ENCODE results near the gene PODXL2.

PODXL2 gene

GRCh38 chr3:127628788-127629466 lies at the start of gene PODXL2:
Gene PODXL2, plus strand, starts transcription at chr3:127629185. Its CDS starts 35 bp downstream, at chr3:127629220.
- no peak for DNase-seq (ENCODE audit: low read depth, low spot score)

GRCh38 chr3:127580327-127581060 lies 48.5 kb upstream of the PODXL2 start:
- DNase-seq (ENCODE audit: low read depth, low spot score) = no peak

- DNase-seq (ENCODE audit: low read depth, low spot score) = no peak
These were observed 44.3 kb upstream of the PODXL2 start for GRCh38 chr3:127584734-127585133.

- no peak for DNase-seq (ENCODE audit: low read depth, low spot score)
These were observed 43.7 kb upstream of the PODXL2 start for GRCh38 chr3:127585163-127585812.

- no peak for DNase-seq (ENCODE audit: low read depth, low spot score)
These were observed 43.1 kb upstream of the PODXL2 start for GRCh38 chr3:127585813-127586413.

- DNase-seq (ENCODE audit: low read depth, low spot score) = no peak
These were observed 41.1 kb upstream of the PODXL2 start for GRCh38 chr3:127587876-127588275.

GRCh38 chr3:127588806-127589577 lies 40.0 kb upstream of the PODXL2 start:
- DNase-seq (ENCODE audit: low read depth, low spot score) = no peak

- no peak for DNase-seq (ENCODE audit: low read depth, low spot score)
These were observed 39.2 kb upstream of the PODXL2 start for GRCh38 chr3:127589600-127590281.

GRCh38 chr3:127590282-127590592 lies 38.7 kb upstream of the PODXL2 start:
- peak; percentile 15 for DNase-seq (ENCODE audit: low read depth, low spot score)

GRCh38 chr3:127590593-127591465 lies 38.2 kb upstream of the PODXL2 start, which contains the start of gene TPRA1:
Gene TPRA1, minus strand, starts transcription at chr3:127590733. Its CDS starts 10,587 bp downstream, at chr3:127580146.
- DNase-seq (ENCODE audit: low read depth, low spot score) = peak; percentile 86

GRCh38 chr3:127593178-127593577 lies 35.8 kb upstream of the PODXL2 start:
- no peak for DNase-seq (ENCODE audit: low read depth, low spot score)

GRCh38 chr3:127595303-127595702 lies 33.7 kb upstream of the PODXL2 start:
- no peak for DNase-seq (ENCODE audit: low read depth, low spot score)

- no peak for DNase-seq (ENCODE audit: low read depth, low spot score)
These were observed 31.8 kb upstream of the PODXL2 start for GRCh38 chr3:127597020-127597771.

- no peak for DNase-seq (ENCODE audit: low read depth, low spot score)
These were observed 30.0 kb upstream of the PODXL2 start for GRCh38 chr3:127598841-127599570.

GRCh38 chr3:127600749-127601456 lies 28.1 kb upstream of the PODXL2 start:
- no peak for DNase-seq (ENCODE audit: low read depth, low spot score)

GRCh38 chr3:127604035-127604434 lies 24.9 kb upstream of the PODXL2 start:
- DNase-seq (ENCODE audit: low read depth, low spot score) = no peak

- no peak for DNase-seq (ENCODE audit: low read depth, low spot score)
These were observed 24.3 kb upstream of the PODXL2 start for GRCh38 chr3:127604546-127605165.

Measured in smooth muscle cell of the brain vasculature (primary cell).